HG02938 (cell line): Measurements from ENCODE around the gene ABCB6.
"Not testable (repeated sequence)": the region's sequence is repeated elsewhere in the genome, so short reads cannot be mapped to it uniquely, and the experiment has no call there.

Experiments used
- ATAC-seq: cut with Tn5 transposase; IDR thresholded peaks from one replicate; pipeline ENCODE4 v1.9.1; 2021; ENCODE audit warnings: mild to moderate bottlenecking, moderate library complexity; ENCODE audit not compliant: unreplicated experiment

Gene ABCB6

DNA sequence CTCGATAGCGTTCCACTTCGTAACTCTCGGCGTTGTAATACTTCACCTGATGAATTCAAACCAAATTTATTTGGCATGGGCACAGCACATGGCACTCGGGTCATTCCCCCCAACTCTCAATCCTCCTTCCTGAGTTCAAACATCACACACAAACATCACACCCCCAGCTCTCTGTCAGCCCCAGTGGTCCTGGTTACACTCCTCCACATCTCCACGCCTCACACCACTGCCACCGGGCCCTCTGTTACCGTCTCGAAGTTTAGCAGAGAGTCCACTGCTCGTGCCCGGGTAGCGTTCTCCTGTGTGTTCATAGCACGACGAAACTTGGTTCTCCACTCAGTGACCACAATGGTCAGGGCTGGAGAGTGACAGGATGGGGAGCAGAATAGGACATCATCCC lies 4.6 kb downstream of the ABCB6 start:
- ATAC-seq, result no peak

- no peak for ATAC-seq
Observed at GRCh38 chr2:219213486-219214071, 5.2 kb downstream of the ABCB6 start.

DNA sequence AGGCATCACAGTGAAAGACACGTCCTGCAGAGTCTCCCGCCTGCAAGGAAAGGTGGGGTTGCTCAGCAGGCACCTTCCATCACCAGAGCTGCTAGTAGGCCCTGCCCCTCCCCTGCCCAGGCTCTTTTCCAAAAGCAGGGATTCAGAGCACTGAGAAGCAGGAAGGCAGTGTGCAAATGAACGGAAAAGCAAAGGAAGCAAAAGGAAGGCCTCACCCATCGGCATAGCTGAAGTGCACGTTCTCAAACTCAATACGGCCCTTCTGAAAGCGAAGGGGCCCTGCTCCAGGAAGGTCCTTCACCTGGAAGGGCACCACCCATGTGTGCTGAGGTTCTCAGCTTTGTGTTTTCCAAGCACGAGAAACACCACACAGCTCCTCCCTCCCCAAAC lies 5.7 kb downstream of the ABCB6 start:
- no peak for ATAC-seq

GRCh38 chr2:219210886-219211362 lies 7.8 kb downstream of the ABCB6 start:
- ATAC-seq, result no peak

DNA sequence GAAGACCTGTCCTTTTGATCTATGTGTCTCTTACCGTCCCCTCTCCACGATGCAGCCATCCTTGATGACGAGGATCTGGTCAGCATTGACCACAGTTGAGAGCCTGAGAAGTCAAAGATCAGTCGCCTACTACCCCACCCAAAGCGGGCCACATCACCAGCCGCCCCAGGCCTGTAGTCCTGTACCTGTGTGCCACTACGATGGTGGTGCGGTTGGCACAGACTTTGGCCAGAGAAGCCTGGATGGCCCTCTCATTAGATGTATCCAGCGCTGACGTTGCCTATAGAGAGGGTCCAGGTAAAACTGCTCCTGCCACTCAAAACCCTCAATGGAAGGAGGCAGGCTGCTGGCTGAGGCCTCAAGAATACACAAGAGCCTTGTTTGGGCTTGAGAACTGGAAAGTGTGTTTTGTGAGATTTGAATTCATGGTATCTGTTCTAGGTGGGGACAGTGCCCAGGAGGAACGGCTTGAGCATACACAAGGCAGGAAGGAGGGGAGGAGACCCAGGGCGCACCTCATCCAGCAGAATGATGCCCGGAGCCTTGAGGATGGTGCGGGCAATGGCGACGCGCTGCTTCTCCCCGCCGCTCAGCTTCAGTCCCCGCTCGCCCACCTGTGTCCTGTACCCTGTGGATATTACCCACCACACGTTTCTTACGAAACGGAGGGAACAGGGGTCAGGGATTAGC lies 8.4 kb downstream of the ABCB6 start:
- no peak for ATAC-seq

- no peak for ATAC-seq
Observed at GRCh38 chr2:219209236-219210195, 9.2 kb downstream of the ABCB6 start.

DNA sequence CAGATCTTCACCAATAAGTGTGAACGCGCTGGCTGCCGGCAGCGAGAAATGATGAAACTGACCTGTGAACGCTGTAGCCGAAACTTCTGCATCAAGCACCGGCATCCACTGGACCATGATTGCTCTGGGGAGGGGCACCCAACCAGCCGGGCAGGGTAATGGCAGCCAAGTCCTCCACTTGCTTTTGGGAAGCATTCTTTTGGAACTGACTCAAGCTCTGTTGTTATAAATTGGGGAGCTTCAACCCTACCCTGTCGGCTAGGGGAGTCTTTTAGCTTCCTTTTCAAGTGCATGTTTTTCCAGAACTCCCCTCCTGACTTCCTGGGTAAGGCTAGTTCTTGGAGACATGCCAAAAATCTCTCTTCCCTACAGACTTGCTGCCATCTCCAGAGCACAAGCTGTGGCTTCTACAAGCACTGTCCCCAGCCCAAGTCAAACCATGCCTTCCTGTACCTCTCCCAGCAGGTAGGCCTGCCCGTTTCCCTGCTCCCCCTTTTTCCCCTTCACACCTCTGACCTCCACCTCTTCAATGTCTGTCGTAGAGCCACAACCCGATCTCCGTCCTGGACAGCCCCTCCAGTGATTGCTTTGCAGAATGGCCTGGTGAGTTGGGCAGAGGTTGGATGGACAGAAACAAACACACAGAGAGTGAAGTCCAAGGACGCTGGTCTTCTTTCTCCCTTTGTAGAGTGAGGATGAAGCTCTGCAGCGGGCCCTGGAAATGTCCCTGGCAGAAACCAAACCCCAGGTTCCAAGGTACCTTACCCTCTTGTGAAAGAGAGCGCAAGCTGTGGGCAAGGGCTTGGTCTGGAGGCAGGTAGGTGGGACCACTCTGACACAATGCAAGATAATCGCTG lies 10.6 kb downstream of the ABCB6 start:
- no peak for ATAC-seq

DNA sequence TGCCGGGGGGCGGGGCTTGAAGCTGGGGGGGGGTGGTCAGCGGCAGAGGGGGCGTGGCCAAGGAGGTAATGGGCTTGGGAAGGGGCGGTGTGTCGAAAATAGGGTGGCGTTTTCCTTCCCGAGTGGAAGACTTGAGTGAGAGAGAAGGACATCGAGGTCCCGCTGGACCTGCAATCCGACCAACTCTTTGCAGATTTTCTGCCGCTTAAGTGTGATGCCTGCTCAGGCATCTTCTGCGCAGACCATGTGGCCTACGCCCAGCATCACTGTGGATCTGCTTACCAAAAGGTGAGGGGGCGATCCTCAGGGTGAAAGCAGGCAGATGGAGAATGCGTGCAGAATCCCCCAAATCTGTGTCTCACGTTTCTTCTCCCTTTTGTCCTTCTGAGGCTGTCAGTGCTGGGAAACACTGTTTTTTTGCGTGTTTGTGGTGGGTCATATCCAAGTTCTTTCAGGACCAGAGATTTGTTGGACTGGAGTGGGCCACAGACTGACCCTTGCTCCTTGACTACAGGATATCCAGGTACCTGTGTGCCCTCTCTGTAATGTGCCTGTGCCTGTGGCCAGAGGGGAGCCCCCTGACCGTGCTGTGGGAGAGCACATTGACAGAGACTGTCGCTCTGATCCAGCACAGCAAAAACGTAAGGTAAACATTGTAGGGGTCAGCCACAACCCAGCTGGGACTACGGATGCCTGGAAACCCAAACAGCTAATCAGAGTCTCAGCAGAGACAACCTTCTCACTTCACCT lies 11.4 kb downstream of the ABCB6 start:
- no peak for ATAC-seq

DNA sequence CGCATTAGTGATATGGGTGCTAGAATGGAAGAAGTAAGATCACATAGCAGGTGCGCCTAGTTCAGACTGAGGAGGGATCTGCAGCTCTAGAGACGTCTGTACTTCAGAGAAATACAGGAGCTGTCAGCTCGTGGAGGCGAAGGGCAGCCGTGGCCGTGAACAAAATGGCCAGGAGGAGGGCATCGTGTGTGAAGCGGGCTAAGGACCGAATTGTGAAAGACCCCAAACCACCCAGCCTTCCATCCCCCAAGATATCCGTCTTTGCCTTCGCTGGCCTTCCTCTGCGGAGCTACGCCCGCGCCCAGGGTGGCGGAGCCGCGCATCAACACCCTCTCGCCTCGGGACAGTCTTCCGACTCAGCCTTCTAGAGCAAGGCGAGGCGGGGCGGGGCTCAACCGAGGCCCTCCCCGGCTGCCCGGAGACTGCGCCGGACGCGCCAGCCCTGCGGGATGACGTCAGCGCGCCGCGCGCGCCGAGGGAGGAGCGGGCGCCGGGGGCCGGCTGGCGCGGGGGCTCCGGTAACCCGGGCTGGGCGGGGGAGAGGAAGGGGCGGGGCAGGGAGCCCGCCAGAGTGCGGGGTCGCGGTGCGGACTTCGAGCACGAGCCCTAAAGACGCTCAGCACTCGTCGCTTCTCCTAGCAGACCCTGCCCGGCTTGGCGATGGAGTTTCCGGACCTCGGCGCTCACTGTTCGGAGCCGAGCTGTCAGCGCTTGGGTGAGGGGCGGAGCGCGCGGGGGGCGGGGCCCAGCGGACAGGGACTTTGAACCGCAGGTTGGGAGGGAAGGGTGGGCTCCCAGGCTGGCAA lies 12.2 kb downstream of the ABCB6 start, which contains the start of gene ZFAND2B:
Gene ZFAND2B, plus strand, starts transcription at position 455 of the 806 bp plus-strand sequence. Its CDS starts 206 bp downstream, at position 661.
- ATAC-seq, result peak; percentile 94

- no peak for ATAC-seq
Observed at GRCh38 chr2:219205981-219206327, 12.8 kb downstream of the ABCB6 start.

GRCh38 chr2:219205165-219205538 lies 13.6 kb downstream of the ABCB6 start:
- no peak for ATAC-seq

DNA sequence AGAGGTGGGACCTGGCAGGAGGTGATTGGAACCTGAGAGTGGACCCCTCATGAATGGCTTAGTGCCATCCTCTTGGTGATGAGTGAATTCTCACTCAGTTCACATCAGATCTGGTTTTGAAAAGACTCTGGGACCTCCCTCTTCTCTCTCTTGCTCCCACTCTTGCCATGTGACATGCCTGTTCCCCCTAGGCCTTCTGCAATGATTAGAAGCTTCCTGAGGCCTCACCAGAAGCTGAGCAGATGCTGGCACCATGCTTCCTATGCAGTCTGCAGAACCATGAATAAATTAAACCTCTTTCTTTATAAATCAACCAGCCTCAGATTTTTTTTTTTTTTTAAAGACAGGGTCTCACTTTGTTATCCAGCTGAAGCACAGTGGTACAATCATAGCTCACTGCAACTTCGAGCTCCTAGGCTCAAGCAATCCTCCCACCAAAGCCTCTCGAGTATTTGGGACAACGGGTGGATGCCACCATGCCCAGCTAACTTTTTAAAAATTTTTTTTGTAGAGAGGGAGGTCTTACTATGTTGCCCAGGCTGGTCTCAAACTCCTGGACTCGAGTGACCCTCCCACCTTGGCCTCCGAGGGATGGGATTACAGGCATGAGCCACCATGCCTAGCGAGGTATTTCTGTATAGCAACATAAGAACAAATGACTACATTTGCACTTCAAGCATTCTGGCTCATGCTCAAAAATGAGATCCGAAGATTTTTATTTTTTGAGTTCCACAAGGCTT lies 14.2 kb downstream of the ABCB6 start:
- ATAC-seq, result no peak

DNA sequence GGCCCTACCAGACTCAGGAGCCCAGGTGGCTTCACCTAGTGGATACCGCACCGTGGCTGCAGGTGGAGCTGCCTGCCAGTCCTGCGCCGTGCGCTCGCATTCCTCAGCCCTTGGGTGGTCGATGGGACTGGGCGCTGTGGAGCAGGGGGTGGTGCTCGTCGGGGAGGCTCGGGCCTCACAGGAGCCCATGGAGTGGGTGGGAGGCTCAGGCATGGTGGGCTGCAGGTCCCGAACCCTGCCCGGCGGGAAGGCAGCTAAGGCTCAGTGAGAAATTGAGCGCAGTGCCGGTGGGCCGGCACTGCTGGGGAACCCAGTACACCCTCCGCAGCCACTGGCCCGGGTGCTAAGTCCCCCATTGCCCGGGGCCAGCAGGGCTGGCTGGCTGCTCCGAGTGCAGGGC lies 17.4 kb downstream of the ABCB6 start:
- ATAC-seq, result not testable (repeated sequence)

- ATAC-seq, result not testable (repeated sequence)
Observed at GRCh38 chr2:219200502-219201326, 18.0 kb downstream of the ABCB6 start.

- ATAC-seq, result no peak
Observed at GRCh38 chr2:219199470-219200211, 19.1 kb downstream of the ABCB6 start.

DNA sequence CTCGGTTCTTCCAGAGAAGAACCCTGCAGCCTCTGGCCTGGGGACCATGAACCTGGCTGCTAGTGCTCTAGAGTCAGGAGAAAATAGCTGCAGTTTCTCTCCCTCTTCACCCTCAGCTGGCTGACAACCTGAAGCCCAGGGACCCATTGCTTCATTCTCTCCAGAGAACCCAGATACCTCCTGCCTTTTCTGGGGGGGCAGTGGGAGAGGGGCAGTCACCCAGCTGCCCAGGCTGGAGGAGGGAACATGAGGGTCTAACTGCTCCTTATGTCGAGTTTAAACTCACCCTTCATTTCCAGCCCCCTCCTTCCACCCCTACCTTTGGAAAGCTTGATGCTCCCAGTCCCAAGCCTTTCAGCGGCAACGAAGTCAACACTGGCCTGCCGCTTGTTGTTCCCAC lies 19.8 kb downstream of the ABCB6 start:
- ATAC-seq, result no peak

DNA sequence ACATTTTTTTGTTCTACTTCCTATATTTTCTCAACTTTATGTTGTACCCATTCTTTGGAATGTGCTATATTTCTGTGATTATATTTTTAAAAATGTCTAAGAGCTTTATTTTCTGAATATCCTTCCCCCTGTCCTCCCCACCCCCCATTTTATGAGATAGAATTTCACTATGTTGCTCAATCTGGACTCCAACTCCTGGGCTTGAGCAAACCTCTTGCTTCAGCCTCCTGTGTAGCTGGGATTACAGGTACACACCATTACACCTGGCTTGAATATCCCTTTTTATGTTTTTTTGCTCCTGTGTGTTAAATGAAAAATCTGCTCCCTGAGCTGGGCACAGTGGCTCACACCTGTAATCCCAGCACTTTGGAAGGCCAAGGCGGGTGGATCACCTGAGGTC lies 21.4 kb downstream of the ABCB6 start:
- no peak for ATAC-seq
